Measurements from ENCODE around the gene ALDOC.
"Not testable (repeated sequence)": the region's sequence is repeated elsewhere in the genome, so short reads cannot be mapped to it uniquely, and the experiment has no call there.

The ALDOC gene

GRCh38 chr17:28576758-28577465 is at the start of gene ALDOC:
TSS of gene ALDOC (minus strand) at chr17:28576895. CDS start at chr17:28575532, 1,363 bp downstream.
- H3K9me3 Mint-ChIP-seq = no peaks in the 10 kb centered on the region
- no peaks in the 10 kb centered on the region for H3K27me3 Mint-ChIP-seq
- H3K4me3 Mint-ChIP-seq = peak within 1 kb of the TSS; percentile 85
- peak within 1 kb of the TSS; percentile 89 for H3K27ac Mint-ChIP-seq
- peaks cover 48% of the 10 kb centered on the region for H3K36me3 Mint-ChIP-seq (ENCODE audit: low read depth)
- H3K4me1 Mint-ChIP-seq (ENCODE audit: low read depth) = peaks cover 43% of the 10 kb centered on the region

- Mint-ChIP-seq H3K27ac (no peak overlapping the region), H3K36me3 (ENCODE audit: low read depth) (peaks cover 84% of the 10 kb centered on the region), H3K27me3 (no peaks in the 10 kb centered on the region), H3K4me3 (no peak overlapping the region), H3K4me1 (ENCODE audit: low read depth) (peaks cover 7% of the 10 kb centered on the region), H3K9me3 (no peaks in the 10 kb centered on the region)
Measured at GRCh38 chr17:28624148-28624547, 47.5 kb upstream of the ALDOC start.

GRCh38 chr17:28623696-28624095 is 47.0 kb upstream of the ALDOC start:
- Mint-ChIP-seq H3K9me3 (no peaks in the 10 kb centered on the region), H3K27me3 (no peaks in the 10 kb centered on the region), H3K4me3 (no peak overlapping the region), H3K36me3 (ENCODE audit: low read depth) (peaks cover 89% of the 10 kb centered on the region), H3K4me1 (ENCODE audit: low read depth) (peaks cover 7% of the 10 kb centered on the region), H3K27ac (no peak overlapping the region)

- H3K27me3 Mint-ChIP-seq = no peaks in the 10 kb centered on the region
- H3K9me3 Mint-ChIP-seq = no peaks in the 10 kb centered on the region
- H3K27ac Mint-ChIP-seq = no peak overlapping the region
- H3K4me3 Mint-ChIP-seq = no peak overlapping the region
- H3K36me3 Mint-ChIP-seq (ENCODE audit: low read depth) = peaks cover 87% of the 10 kb centered on the region
- H3K4me1 Mint-ChIP-seq (ENCODE audit: low read depth) = peaks cover 3% of the 10 kb centered on the region
Measured at GRCh38 chr17:28622186-28622585, 45.5 kb upstream of the ALDOC start.

GRCh38 chr17:28620010-28620409 is 43.3 kb upstream of the ALDOC start:
- no peak overlapping the region for H3K27ac Mint-ChIP-seq
- peaks cover 87% of the 10 kb centered on the region for H3K36me3 Mint-ChIP-seq (ENCODE audit: low read depth)
- no peaks in the 10 kb centered on the region for H3K27me3 Mint-ChIP-seq
- H3K4me3 Mint-ChIP-seq = no peak overlapping the region
- H3K9me3 Mint-ChIP-seq = no peaks in the 10 kb centered on the region
- H3K4me1 Mint-ChIP-seq (ENCODE audit: low read depth) = no peaks in the 10 kb centered on the region

- H3K36me3 Mint-ChIP-seq (ENCODE audit: low read depth) = peaks cover 84% of the 10 kb centered on the region
- no peaks in the 10 kb centered on the region for H3K27me3 Mint-ChIP-seq
- H3K4me1 Mint-ChIP-seq (ENCODE audit: low read depth) = no peaks in the 10 kb centered on the region
- H3K27ac Mint-ChIP-seq = no peak overlapping the region
- H3K4me3 Mint-ChIP-seq = no peak overlapping the region
- no peaks in the 10 kb centered on the region for H3K9me3 Mint-ChIP-seq
Measured at GRCh38 chr17:28618464-28618863, 41.8 kb upstream of the ALDOC start.

GRCh38 chr17:28616281-28616680 is 39.6 kb upstream of the ALDOC start:
- H3K4me3 Mint-ChIP-seq = no peak overlapping the region
- H3K27me3 Mint-ChIP-seq = no peaks in the 10 kb centered on the region
- H3K9me3 Mint-ChIP-seq = no peaks in the 10 kb centered on the region
- peaks cover 71% of the 10 kb centered on the region for H3K36me3 Mint-ChIP-seq (ENCODE audit: low read depth)
- H3K4me1 Mint-ChIP-seq (ENCODE audit: low read depth) = no peaks in the 10 kb centered on the region
- H3K27ac Mint-ChIP-seq = peak overlapping the region; percentile 8

- Mint-ChIP-seq H3K36me3 (ENCODE audit: low read depth) (peaks cover 68% of the 10 kb centered on the region), H3K27me3 (no peaks in the 10 kb centered on the region), H3K27ac (no peak overlapping the region), H3K4me3 (no peak overlapping the region), H3K4me1 (ENCODE audit: low read depth) (no peaks in the 10 kb centered on the region), H3K9me3 (no peaks in the 10 kb centered on the region)
Measured at GRCh38 chr17:28615260-28615940, 38.7 kb upstream of the ALDOC start.

- Mint-ChIP-seq H3K4me3 (no peak within 1 kb of the TSS), H3K9me3 (no peaks in the 10 kb centered on the region), H3K4me1 (ENCODE audit: low read depth) (no peaks in the 10 kb centered on the region), H3K36me3 (ENCODE audit: low read depth) (peaks cover 64% of the 10 kb centered on the region), H3K27ac (peak within 1 kb of the TSS; percentile 18), H3K27me3 (no peaks in the 10 kb centered on the region)
Measured at GRCh38 chr17:28613931-28614381, 37.3 kb upstream of the ALDOC start, which contains the start of gene RSKR. TSS of gene RSKR (minus strand) at chr17:28614185. CDS start at chr17:28614161, 24 bp downstream.

- Mint-ChIP-seq H3K27me3 (no peaks in the 10 kb centered on the region), H3K27ac (peak overlapping the region; percentile 18), H3K4me1 (ENCODE audit: low read depth) (no peaks in the 10 kb centered on the region), H3K4me3 (no peak overlapping the region), H3K36me3 (ENCODE audit: low read depth) (peaks cover 63% of the 10 kb centered on the region), H3K9me3 (no peaks in the 10 kb centered on the region)
Measured at GRCh38 chr17:28612936-28613872, 36.5 kb upstream of the ALDOC start.

- no peaks in the 10 kb centered on the region for H3K9me3 Mint-ChIP-seq
- no peak overlapping the region for H3K27ac Mint-ChIP-seq
- H3K27me3 Mint-ChIP-seq = no peaks in the 10 kb centered on the region
- H3K4me1 Mint-ChIP-seq (ENCODE audit: low read depth) = no peaks in the 10 kb centered on the region
- H3K4me3 Mint-ChIP-seq = no peak overlapping the region
- peaks cover 67% of the 10 kb centered on the region for H3K36me3 Mint-ChIP-seq (ENCODE audit: low read depth)
Measured at GRCh38 chr17:28612531-28612930, 35.8 kb upstream of the ALDOC start.

GRCh38 chr17:28610376-28610775 is 33.7 kb upstream of the ALDOC start:
- H3K4me3 Mint-ChIP-seq = no peak overlapping the region

GRCh38 chr17:28604031-28604430 is 27.3 kb upstream of the ALDOC start:
- Mint-ChIP-seq H3K4me1 (ENCODE audit: low read depth) (peaks cover 11% of the 10 kb centered on the region), H3K36me3 (ENCODE audit: low read depth) (peaks cover 22% of the 10 kb centered on the region)
- H3K27me3 Mint-ChIP-seq, H3K27ac Mint-ChIP-seq, H3K4me3 Mint-ChIP-seq, H3K9me3 Mint-ChIP-seq: not testable (repeated sequence)

More at GRCh38 chr17:28610376-28610775, 33.7 kb upstream of the ALDOC start:
- H3K27ac Mint-ChIP-seq = no peak overlapping the region
- no peaks in the 10 kb centered on the region for H3K4me1 Mint-ChIP-seq (ENCODE audit: low read depth)
- H3K27me3 Mint-ChIP-seq = no peaks in the 10 kb centered on the region
- H3K36me3 Mint-ChIP-seq (ENCODE audit: low read depth) = peaks cover 57% of the 10 kb centered on the region
- no peaks in the 10 kb centered on the region for H3K9me3 Mint-ChIP-seq

- peak overlapping the region; percentile 93 for H3K27ac Mint-ChIP-seq
- H3K4me1 Mint-ChIP-seq (ENCODE audit: low read depth) = peaks cover 26% of the 10 kb centered on the region
- H3K27me3 Mint-ChIP-seq = no peaks in the 10 kb centered on the region
- H3K9me3 Mint-ChIP-seq = no peaks in the 10 kb centered on the region
- peaks cover 12% of the 10 kb centered on the region for H3K36me3 Mint-ChIP-seq (ENCODE audit: low read depth)
- peak overlapping the region; percentile 91 for H3K4me3 Mint-ChIP-seq
Measured at GRCh38 chr17:28599311-28600184, 22.9 kb upstream of the ALDOC start.

All from stimulated activated naive CD8-positive, alpha-beta T cell treated with anti-CD3 and anti-CD28 coated beads, Interleukin-15, Interleukin-2, amounts not matched to agents 100 ng/mL and 50 ng/mL, for 24 hours (primary cell).